CD4-positive, alpha-beta T cell treated with Interleukin-12 subunit alpha and Interleukin-12 subunit beta, for 1 hour (primary cell): ENCODE results near the gene EXOC4.

Source experiments
- DNase-seq: peaks from one replicate; pipeline ENCODE4 v3.0.0-alpha.2; 2020

EXOC4 gene

GRCh38 chr7:133549633-133550032 lies 296.8 kb downstream of the EXOC4 start:
- no peak for DNase-seq

GRCh38 chr7:133550145-133550544 lies 297.3 kb downstream of the EXOC4 start:
- DNase-seq = no peak

- no peak for DNase-seq
Observed at GRCh38 chr7:133550811-133551210, 297.9 kb downstream of the EXOC4 start.

- DNase-seq = no peak
Observed at GRCh38 chr7:133551466-133551865, 298.6 kb downstream of the EXOC4 start.

- DNase-seq = no peak
Observed at GRCh38 chr7:133552079-133552478, 299.2 kb downstream of the EXOC4 start.

GRCh38 chr7:133554330-133554729 lies 301.5 kb downstream of the EXOC4 start:
- no peak for DNase-seq

- DNase-seq = no peak
Observed at GRCh38 chr7:133556048-133556447, 303.2 kb downstream of the EXOC4 start.

- DNase-seq = no peak
Observed at GRCh38 chr7:133556553-133556952, 303.7 kb downstream of the EXOC4 start.

- DNase-seq = no peak
Observed at GRCh38 chr7:133560900-133561299, 308.0 kb downstream of the EXOC4 start.

- no peak for DNase-seq
Observed at GRCh38 chr7:133561396-133561795, 308.5 kb downstream of the EXOC4 start.

GRCh38 chr7:133562621-133563020 lies 309.7 kb downstream of the EXOC4 start:
- DNase-seq = no peak

- DNase-seq = no peak
Observed at GRCh38 chr7:133563251-133563650, 310.4 kb downstream of the EXOC4 start.

GRCh38 chr7:133564484-133564883 lies 311.6 kb downstream of the EXOC4 start:
- DNase-seq = no peak

GRCh38 chr7:133568544-133568943 lies 315.7 kb downstream of the EXOC4 start:
- no peak for DNase-seq

- DNase-seq = no peak
Observed at GRCh38 chr7:133570321-133570720, 317.4 kb downstream of the EXOC4 start.

- no peak for DNase-seq
Observed at GRCh38 chr7:133571076-133571475, 318.2 kb downstream of the EXOC4 start.

GRCh38 chr7:133572087-133572486 lies 319.2 kb downstream of the EXOC4 start:
- no peak for DNase-seq

GRCh38 chr7:133572843-133573242 lies 320.0 kb downstream of the EXOC4 start:
- no peak for DNase-seq

- no peak for DNase-seq
Observed at GRCh38 chr7:133573554-133574265, 320.8 kb downstream of the EXOC4 start.

- no peak for DNase-seq
Observed at GRCh38 chr7:133575726-133576440, 323.0 kb downstream of the EXOC4 start.

GRCh38 chr7:133576612-133577168 lies 323.8 kb downstream of the EXOC4 start:
- DNase-seq = no peak

- DNase-seq = no peak
Observed at GRCh38 chr7:133582766-133583523, 330.1 kb downstream of the EXOC4 start.

- DNase-seq = no peak
Observed at GRCh38 chr7:133583545-133584171, 330.8 kb downstream of the EXOC4 start.
